HG03196 (cell line): ENCODE results near the gene CCSER2.
A peak's percentile ranks its signal among the peaks of the same experiment; 100 is the strongest.
"Not testable (repeated sequence)": the region's sequence is repeated elsewhere in the genome, so short reads cannot be mapped to it uniquely, and the experiment has no call there.

Experiments
- ATAC-seq: cut with Tn5 transposase; IDR thresholded peaks from one replicate; pipeline ENCODE4 v1.9.1; 2021; ENCODE audit not compliant: unreplicated experiment

The CCSER2 gene

DNA sequence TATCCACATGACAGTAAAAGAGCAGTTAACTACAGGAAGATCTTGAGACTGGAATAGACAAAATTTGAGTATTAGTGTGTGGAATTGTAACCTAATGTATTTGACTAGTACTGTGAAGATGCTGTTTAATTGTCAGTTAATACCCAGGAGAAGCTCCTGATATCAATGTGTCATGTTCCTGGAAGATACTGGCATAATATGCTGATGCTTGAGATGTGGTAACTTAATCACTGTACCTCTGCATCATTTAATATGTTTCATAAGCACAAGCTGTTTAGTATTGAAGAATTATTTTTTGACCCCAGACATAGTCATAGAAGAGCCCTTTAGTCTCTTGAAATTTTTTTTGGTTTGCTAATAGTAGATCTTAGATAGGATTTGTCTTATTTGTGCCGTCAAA lies 15.4 kb downstream of the CCSER2 start:
- no peak for ATAC-seq

DNA sequence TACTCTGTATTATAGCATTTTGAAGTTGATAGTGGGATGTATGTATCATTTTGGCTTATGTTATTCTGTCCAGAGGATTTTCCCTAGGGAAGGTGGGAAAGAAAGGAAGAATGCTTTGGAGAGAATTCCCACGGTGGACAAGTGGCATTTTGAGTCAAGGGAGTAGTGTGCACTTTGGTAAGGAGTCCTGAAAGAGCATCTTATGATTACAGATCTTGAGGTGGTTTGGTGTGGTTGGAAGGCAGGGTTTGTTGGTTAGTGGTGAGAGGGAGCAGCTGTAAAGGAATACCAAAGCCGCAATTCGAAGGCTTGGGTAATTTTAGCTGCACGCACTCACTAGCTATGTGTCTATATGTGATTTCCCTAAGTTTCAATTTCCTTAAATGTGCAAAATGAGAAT lies 16.1 kb downstream of the CCSER2 start:
- no peak for ATAC-seq

DNA sequence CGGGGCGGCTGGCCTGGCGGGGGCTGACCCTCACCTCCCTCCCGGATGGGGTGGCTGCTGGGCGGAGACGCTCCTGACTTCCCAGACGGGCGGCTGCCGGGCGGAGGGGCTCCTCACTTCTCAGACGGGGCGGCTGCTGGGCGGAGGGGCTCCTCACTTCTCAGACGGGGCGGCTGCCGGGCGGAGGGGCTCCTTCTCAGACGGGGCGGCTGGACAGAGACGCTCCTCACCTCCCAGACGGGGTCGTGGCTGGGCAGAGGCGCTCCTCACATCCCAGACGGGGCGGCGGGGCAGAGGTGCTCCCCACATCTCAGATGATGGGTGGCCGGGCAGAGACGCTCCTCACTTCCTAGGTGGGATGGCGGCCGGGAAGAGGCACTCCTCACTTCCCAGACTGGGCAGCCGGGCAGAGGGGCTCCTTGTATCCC lies 19.2 kb downstream of the CCSER2 start:
- ATAC-seq = not testable (repeated sequence)

DNA sequence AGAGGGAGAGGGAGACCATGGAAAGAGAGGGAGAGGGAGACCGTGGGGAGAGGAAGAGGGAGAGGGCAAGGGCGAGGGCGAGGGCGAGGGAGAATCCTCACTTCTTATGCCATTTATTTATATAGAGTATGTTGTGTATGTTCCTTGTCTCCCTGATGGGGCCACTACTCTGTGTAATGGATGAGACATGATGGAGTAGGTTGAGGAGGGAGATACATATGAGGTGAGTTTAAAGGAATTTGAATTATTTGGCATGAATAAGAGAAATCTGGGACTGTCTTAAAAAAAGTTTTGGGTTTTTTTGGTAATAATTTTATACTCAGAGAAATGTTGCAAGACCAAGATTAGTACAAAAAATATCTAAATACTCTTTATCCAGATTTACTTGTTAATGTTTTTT lies 20.1 kb downstream of the CCSER2 start:
- no peak for ATAC-seq

DNA sequence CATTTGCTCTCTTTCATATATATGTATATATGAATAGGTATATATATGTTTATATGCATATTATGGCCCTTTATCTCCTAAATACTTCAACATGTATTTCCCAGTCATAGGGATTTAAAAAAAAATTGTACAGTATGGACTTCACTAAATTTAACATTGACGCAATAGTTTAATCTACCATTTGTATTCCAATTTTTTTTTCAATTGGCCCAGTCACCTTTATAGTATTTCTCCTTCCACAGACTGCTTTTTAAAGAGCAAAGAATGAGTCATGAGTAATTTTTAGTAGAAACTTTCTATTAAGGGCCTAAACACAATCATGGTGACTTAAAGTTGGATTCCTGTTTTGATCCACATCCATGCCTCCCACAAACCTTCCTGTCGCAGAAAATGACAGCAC lies 20.5 kb downstream of the CCSER2 start:
- ATAC-seq = no peak

DNA sequence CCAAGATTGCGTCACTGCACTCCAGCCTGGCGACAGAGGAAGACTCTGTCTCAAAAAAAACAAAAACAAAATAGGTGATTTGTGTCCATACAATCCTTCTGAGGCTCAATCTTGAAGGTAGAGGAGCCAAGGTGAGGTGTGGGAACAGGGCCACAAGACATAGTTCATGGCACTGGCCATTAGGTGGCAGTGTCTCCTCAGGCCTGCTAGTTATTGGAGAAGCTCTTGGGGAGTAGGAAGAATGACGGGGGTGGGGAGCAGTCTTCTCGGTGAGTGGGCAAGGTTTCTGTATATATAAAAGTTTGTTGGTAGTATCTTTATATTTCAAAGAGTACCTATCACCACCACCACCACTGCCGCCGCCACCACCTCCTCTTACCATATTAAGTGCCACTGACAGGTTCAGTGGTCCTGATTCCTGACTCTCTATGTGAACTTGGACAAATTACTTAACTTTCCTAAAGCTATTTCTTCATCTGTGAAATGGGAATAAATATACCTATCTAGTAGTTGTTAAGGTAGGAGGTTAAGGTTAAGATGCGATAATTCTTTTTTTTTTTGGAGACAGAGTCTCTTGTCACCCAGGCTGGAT lies 24.0 kb downstream of the CCSER2 start:
- peak; percentile 89 for ATAC-seq

DNA sequence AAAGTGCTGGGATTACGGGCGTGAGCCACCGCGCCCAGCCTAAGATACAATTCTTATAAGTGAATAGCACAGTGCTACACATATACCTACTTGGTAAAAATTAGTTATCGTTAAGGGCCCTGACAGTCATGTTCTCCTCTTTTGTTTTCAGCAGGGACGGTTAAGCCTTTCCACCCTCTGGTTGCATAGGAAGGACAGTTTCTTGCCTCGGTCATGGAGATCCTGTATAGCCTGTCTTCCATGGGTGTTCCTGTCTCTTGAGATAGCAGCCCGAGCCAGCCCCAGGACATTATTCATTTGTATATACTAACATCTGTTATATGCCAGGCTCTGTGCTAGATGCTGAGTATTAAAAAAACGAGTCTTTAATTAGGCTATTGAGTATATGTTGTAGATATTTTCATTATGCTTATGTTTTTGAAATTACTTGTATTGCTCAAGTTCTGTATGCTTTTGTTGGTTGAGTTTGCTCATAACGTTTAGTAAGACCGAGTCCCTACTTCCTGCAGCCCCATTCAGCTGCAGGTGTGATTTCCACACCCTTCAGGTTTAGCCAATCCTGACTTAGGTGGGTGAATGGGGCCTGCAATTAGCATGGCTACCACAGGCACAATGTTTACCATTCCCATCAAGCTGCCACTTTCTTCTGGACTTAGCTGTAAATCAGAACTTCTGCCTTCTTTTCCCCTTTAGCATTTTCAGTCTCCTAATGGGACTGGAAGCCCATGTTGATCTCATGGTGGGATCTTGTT lies 24.8 kb downstream of the CCSER2 start:
- ATAC-seq = no peak

DNA sequence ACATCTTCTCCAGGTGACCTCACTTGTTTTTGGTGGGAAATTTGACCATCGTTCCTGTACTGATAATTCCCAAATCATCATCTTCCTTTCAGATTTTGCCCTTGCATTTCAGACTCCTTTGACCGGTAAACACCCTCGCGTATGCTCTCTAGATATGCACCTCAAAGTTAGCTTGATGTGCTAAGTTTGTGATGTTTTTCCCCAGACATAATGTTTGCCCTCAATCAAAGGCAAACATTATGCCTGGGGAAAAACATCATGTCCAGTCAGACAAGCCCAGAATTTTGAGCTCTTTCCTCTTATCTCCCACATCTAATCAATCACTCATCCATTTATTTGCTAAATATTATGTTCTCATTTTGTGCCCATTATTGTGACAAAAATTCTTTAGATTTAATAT lies 26.2 kb downstream of the CCSER2 start:
- no peak for ATAC-seq

DNA sequence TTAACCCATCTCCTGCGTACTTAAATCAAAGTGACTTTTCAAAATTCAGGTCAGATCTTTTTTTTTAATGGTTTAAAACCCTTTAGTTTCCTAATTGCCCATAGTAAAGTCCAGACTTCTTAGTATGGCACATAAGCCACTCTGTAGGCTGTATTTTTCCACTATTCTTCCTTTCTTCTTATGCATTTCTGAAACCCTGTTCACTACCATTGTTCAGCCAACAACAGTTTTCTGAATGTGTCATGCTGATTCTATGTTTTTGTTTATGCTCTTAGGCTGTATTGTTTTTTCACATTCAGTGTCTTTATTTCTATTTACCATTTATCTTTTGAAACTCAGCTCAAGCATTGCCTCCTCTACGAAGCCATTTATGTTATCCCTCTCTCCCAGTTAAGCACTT lies 26.7 kb downstream of the CCSER2 start:
- no peak for ATAC-seq

DNA sequence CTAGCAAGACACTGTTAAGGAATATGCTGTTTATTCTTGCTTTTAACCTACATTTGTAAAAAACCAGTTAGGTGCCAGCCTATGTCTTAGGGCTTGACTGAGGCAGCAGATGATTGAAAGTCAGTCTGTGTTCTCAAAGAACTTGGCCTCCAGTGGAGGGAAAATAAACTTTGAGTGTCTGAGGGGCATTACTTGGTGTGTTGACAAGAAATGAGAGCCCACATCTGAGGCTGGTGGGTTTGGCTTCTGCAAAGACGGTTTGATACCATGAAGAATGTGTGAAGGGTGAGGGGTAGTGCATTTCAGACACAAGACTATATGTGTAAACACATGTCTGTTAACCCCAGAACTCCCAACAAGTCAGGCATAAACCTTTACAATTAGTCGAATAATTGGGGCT lies 28.5 kb downstream of the CCSER2 start:
- ATAC-seq = no peak

DNA sequence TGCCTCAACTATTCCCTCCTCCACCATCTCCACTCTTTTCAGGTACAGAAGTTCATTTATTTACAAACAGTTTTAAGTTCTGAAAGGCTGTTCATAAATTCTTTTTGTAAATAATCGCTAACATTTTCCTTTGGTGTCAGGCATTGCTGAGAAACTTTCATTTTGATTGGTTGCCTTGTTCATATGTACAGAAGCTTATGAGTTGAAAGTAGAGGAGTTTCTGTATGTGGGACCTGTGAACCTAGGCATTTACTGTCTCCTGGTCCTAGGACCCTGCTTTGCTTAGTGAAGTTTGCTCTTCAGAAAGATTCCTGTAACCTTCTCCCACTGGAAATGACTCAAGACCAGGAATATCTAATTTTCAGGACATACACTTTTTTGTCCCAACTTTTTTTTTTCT lies 30.4 kb downstream of the CCSER2 start:
- ATAC-seq = no peak

DNA sequence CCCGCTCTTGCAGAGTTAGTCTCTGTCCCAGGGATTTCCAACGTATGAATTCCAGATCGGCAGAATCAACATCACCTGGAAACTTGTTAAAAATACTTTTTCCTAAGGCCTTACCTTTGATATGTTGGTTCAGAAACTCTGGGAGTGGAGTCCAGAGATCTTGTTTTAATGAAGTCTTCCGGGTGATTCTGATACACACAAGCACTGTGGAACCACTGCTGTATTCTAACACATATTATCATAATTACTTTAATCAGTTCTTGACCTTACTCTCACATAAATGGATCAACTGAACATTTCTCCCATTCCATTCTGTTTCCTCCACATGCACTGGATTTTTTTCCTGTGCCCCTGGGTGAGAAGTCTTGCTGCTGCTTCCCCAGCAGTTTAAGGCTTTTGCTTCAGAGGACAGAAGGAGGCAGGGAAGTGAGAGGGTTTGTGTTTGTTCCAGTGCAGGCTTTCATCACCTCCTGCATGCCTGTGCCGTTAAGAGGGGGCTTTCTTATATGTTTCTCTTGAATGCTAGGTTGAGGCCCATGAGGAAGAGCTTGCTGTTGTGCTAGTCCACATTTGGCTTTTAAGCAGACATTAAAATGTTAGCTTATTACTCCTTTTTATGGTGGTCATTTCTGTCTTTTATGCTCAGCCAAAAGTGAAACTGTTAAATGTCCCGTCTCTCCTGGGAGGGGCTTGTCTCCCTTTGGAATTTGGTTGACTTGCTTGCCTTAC lies 32.4 kb downstream of the CCSER2 start:
- ATAC-seq = no peak

DNA sequence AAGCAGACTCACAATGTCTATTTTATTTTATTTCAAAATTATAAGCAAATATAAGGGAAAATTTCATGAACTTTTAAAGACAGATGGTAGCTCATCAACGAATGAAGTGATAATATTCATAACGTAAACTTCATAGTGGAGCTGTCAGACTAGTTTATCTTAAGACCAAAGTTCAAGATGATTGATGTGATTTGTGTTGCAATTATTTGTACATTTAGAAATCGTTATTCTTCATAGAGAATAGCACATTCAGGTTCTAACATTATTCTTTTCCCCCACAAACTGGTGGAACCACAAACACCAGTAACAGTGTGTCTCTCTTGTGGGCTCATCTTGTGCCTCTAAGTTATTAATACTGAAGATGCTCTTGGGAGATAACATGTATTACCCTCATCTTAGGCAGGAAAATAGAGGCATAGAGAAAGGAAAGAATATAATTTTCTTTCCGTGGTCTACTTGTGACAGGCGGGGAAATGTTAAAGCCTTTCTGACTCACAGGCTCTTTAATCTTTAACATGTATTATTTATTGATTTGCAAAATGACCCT lies 37.0 kb downstream of the CCSER2 start:
- no peak for ATAC-seq

DNA sequence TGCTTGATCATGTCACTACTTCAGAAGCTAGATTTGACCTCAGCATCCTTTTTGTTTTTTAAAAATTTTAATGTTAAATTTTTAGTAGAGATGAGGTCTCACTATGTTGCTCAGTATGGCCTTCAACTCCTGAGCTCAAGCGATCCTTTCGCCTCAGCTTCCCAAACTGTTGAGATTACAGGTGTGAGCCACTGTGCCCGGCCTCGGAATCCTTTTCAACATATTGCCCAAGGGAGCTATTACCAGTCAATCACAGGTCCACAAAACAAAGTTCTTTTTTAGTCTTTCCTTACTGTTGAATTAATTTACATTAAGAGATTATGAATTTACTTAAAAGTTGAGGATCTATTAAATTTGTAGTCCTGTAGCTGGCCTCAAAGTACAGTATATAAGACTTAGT lies 37.7 kb downstream of the CCSER2 start:
- no peak for ATAC-seq

DNA sequence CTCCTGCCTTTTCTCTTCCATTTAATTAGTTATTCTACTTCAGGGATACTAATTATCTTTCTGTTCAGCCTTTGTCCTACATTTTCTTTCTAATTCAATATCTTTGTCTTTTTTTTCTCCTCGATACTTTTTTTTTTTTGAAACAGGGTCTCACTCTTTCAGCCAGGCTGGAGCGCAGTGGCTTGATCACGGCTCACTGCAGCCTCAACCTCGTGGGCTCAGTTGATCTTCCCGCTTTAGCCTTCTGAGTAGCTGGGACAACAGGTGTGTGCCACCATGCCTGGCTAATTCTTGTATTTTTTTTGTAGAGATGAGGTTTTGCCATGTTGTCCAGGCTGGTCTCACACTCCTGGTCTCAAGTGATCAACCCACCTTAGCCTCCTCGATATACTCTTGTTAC lies 38.9 kb downstream of the CCSER2 start:
- ATAC-seq = no peak

DNA sequence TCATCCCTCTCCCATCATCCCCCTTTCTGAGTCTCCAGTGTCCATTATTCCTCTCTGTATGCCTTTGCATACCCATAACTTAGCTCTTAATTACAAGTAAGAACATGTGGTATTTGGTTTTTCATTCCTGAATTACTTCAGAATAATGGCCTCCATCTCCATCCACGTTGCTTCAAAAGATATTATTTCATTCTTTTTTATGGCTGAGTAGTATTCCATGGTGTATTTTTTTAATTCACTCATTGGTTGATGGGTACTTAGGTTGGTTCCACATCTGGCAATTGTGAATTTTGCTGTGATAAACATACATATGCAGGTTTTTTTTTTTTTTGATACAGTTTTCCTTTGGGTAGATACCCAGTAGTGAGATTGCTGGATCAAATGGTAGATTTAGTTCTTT lies 40.4 kb downstream of the CCSER2 start:
- ATAC-seq = no peak

DNA sequence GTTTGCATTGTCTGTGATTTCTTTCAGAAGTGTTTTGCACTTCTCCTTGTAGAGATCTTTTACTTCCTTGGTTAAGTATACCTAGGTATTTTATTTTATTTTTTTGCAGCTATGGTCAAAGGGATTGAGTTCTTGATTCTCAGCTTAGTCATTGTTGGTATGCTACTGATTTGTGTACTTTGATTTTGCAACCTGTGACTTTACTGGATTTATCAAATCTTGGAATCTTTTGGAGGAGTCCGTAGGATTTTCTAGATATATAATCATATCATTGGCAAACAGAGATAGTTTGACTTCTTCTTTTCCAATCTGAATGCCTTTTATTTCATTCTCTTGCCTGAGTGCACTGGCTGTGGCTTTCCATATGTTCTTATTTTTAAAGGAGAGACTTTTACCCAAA lies 41.9 kb downstream of the CCSER2 start:
- ATAC-seq = no peak

DNA sequence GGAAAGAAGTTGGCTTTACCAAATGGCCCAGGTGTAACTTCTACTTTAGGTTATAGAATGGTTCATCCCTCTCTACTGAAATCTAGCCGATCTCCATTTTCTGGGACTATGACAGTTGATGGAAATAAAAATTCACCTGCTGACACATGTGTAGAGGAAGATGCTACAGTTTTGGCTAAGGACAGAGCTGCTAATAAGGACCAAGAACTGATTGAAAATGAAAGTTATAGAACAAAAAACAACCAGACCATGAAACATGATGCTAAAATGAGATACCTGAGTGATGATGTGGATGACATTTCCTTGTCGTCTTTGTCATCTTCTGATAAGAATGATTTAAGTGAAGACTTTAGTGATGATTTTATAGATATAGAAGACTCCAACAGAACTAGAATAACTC lies 43.6 kb downstream of the CCSER2 start:
- no peak for ATAC-seq

DNA sequence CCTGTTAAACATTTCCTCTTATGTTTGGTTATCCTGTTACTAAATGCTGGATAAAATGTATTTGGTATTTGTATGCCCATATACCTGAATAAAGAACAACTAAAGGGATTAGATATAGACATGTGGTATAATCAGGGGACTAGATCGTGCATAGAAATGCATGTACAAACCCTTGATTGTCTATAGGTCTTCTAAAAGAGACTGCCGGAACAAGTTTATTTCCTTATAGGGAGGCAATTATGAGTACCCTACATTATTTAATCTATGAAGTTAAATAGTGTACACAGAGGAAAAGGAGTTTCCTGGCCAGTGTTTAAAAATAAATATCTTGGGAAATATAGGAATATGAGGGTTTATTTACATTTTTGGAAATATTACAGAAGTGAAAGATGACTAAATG lies 44.6 kb downstream of the CCSER2 start:
- no peak for ATAC-seq

DNA sequence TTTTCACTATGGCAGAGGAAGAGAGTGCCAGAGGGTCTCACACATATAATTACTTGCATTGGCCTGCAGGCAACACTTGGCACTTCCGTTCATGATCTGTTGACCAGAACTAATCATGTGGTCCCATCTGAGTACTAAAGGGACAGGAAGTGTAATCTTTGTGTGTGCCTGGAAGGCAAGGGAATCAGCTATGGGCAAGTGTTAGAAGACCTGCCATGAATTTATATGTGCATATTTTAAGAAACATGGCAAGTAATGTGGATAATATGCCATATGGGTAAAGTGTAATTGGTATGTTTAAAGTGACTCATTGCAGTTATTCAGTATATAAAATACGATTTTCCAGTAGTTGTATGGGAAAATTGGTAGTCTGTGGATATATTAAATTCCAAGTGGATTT lies 46.1 kb downstream of the CCSER2 start:
- ATAC-seq = no peak

DNA sequence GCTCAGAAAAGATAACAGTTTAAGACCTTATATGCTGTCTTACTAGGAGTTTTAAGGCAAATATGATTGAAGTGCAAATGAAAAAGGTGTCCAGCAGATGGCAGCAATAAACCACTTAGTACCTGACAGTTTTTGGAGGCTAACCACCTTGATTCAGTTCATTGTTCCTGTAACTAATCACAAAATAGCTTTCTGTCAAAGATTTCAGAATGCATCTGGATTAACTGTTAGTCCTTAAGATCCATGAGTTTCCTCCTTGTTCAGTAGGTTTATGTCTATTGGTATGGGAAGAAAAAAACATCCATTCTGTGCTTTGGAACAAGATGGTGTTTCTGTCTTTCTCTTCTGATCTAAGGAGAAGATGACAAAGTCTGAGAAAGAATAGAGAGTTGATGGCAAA lies 46.6 kb downstream of the CCSER2 start:
- ATAC-seq = no peak

DNA sequence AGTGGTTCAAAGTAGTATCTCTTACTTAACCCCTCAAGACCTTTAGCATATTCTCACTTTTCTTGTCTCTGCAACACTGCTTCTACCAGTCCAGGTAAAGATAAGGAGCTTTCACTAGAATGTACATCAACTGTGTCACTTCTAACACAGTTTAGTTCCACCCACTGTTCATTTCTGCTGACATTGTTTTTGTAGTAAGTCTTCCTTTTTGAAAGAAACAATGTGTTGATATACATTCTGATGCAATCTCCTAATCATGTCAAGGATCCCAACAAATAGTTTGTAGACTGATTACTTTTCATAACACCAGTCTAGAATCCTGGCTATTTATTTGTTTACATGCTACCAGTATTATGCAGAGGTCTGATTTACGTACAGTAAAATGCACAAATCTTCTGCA lies 47.5 kb downstream of the CCSER2 start:
- ATAC-seq = no peak
